HFFc6 (cell line): ENCODE results near the gene DARS2. TPM values are rescaled to one million over a fixed set of nuclear protein-coding genes. Genes with fewer than 3 reads are reported as not detected.

ENCODE experiments used
- DNase-seq: peaks from one replicate; pipeline ENCODE4 v3.0.0-alpha.2; 2018
- H3K27ac Mint-ChIP-seq: 2 replicates; pipeline ENCODE4 v1.8.0; 2020; ENCODE audit warnings: mild to moderate bottlenecking, mixed read lengths
- H3K27me3 Mint-ChIP-seq: 2 replicates; pipeline ENCODE4 v1.8.0; 2021; ENCODE audit warnings: mild to moderate bottlenecking, moderate library complexity, mixed read lengths; ENCODE audit not compliant: insufficient read depth
- H3K36me3 Mint-ChIP-seq: 2 replicates; pipeline ENCODE4 v1.8.0; 2021; ENCODE audit warnings: low read depth, mixed read lengths
- H3K4me1 Mint-ChIP-seq: 2 replicates; pipeline ENCODE4 v1.8.0; 2020; ENCODE audit warnings: low read depth, mixed read lengths
- H3K4me3 Mint-ChIP-seq: 2 replicates; pipeline ENCODE4 v1.8.0; 2020; ENCODE audit warnings: mild to moderate bottlenecking, moderate library complexity, mixed read lengths
- H3K9me3 Mint-ChIP-seq: 2 replicates; pipeline ENCODE4 v1.8.0; 2020; ENCODE audit warnings: mild to moderate bottlenecking, mixed read lengths
- CTCF ChIP-seq: fragments of 200-600 bp; sonication (generic); IDR thresholded peaks from 2 replicates; pipeline ENCODE4 v1.5.0; 2021; ENCODE audit warnings: antibody characterized with exemption, mild to moderate bottlenecking
- total RNA-seq, 6 experiments: library from RNA; stranded (reverse); fragmentation: NEBNext Ultra II Directional; extraction: Animal tissue kit (Norgen Biotek cat#: 25700); gene quantifications; 2 replicates in 1 of 6; 3 replicates in 5 of 6; pipeline ENCODE4 v1.2.3, GENCODE V29; 2021

DARS2 gene
- total RNA-seq, 6 experiments from 2014 or later, result 20.5 to 28.9 (median 26.1) TPM

- peaks cover 5% of the 10 kb centered on the region; the same call in 1 of the 2 replicates for H3K36me3 Mint-ChIP-seq
- H3K27ac Mint-ChIP-seq, result no peak overlapping the region
- no peak for TF ChIP-seq CTCF
- no peaks in the 10 kb centered on the region for H3K9me3 Mint-ChIP-seq
- no peaks in the 10 kb centered on the region; the same call in 1 of the 2 replicates for H3K27me3 Mint-ChIP-seq
- no peaks in the 10 kb centered on the region for H3K4me1 Mint-ChIP-seq
- no peak overlapping the region for H3K4me3 Mint-ChIP-seq
- no peak for DNase-seq
Observed at GRCh38 chr1:173894189-173894588, 69.7 kb downstream of the DARS2 start.

- Mint-ChIP-seq H3K4me3 (no peak overlapping the region), H3K27me3 (no peaks in the 10 kb centered on the region; the same call in 1 of the 2 replicates), H3K4me1 (peaks cover 6% of the 10 kb centered on the region; the same call in 1 of the 2 replicates), H3K36me3 (peaks cover 5% of the 10 kb centered on the region; the same call in 1 of the 2 replicates), H3K27ac (no peak overlapping the region), H3K9me3 (no peaks in the 10 kb centered on the region)
- no peak for DNase-seq
- TF ChIP-seq CTCF, result no peak
Observed at GRCh38 chr1:173900427-173900826, 76.0 kb downstream of the DARS2 start.

GRCh38 chr1:173900992-173901391 lies 76.5 kb downstream of the DARS2 start:
- DNase-seq, result no peak
- Mint-ChIP-seq H3K9me3 (no peaks in the 10 kb centered on the region), H3K27me3 (no peaks in the 10 kb centered on the region; the same call in 1 of the 2 replicates), H3K4me1 (peaks cover 6% of the 10 kb centered on the region; the same call in 1 of the 2 replicates), H3K36me3 (peaks cover 5% of the 10 kb centered on the region; the same call in 1 of the 2 replicates), H3K27ac (no peak overlapping the region), H3K4me3 (no peak overlapping the region)
- TF ChIP-seq CTCF, result no peak

- no peak for DNase-seq
- no peaks in the 10 kb centered on the region for H3K27me3 Mint-ChIP-seq
- peaks cover 5% of the 10 kb centered on the region; the same call in 1 of the 2 replicates for H3K36me3 Mint-ChIP-seq
- H3K27ac Mint-ChIP-seq, result no peak overlapping the region
- peaks cover 6% of the 10 kb centered on the region; the same call in 1 of the 2 replicates for H3K4me1 Mint-ChIP-seq
- H3K9me3 Mint-ChIP-seq, result no peaks in the 10 kb centered on the region
- TF ChIP-seq CTCF, result no peak
- H3K4me3 Mint-ChIP-seq, result no peak overlapping the region
Observed at GRCh38 chr1:173903827-173904531, 79.5 kb downstream of the DARS2 start.

Other genes with a start within 250 kb of the DARS2 start
- not detected for gene SLC9C2, start 221.6 kb upstream of the DARS2 start, total RNA-seq
- not detected for gene TEX50, start 189.3 kb upstream of the DARS2 start, total RNA-seq
- under 1 TPM in 3 of 6 experiments, not detected in 3; 0.11 to 0.31 (median 0.17) TPM for gene ANKRD45, start 154.8 kb upstream of the DARS2 start, total RNA-seq
- gene KLHL20, start 109.7 kb upstream of the DARS2 start, total RNA-seq, result 10 to 100 TPM; 25.8 to 30.0 (median 27.9) TPM
- gene CENPL, start 210 bp downstream of the DARS2 start, total RNA-seq, result 10 to 100 TPM; 13.3 to 18.9 (median 15.9) TPM
- gene GAS5, start 43.3 kb downstream of the DARS2 start, total RNA-seq, result 100 to 1,000 TPM; 320 to 538 (median 366) TPM
- 1 to 10 TPM; 4.9 to 6.6 (median 6.0) TPM for gene ZBTB37, start 43.7 kb downstream of the DARS2 start, total RNA-seq
- gene SERPINC1, start 92.7 kb downstream of the DARS2 start, total RNA-seq, result under 1 TPM in 5 of 6 experiments, not detected in 1; 0.12 to 0.39 (median 0.29) TPM
- gene RC3H1, start 197.7 kb downstream of the DARS2 start, total RNA-seq, result 10 to 100 TPM; 21.9 to 28.2 (median 23.3) TPM